A204.1 (cell line): ENCODE measurements around the gene MEF2B.
"Not testable (repeated sequence)": the region's sequence is repeated elsewhere in the genome, so short reads cannot be mapped to it uniquely, and the experiment has no call there.

Source experiments
- FAIRE-seq: peaks from 2 replicates; lab custom pipeline; 2012; peaks lifted over from hg19 to GRCh38; lab: Jason Lieb, UNC

The MEF2B gene

GRCh38 chr19:19155495-19156219, 14.4 kb downstream of the MEF2B start:
- FAIRE-seq = no peak

GRCh38 chr19:19154768-19155494, 15.1 kb downstream of the MEF2B start:
- no peak for FAIRE-seq

- no peak for FAIRE-seq
Observed at GRCh38 chr19:19152668-19153384, 17.2 kb downstream of the MEF2B start.

GRCh38 chr19:19151418-19151817, 18.6 kb downstream of the MEF2B start:
- no peak for FAIRE-seq

- no peak for FAIRE-seq
Observed at GRCh38 chr19:19149435-19149834, 20.6 kb downstream of the MEF2B start.

GRCh38 chr19:19148504-19148903, 21.6 kb downstream of the MEF2B start:
- FAIRE-seq = not testable (repeated sequence)

- no peak for FAIRE-seq
Observed at GRCh38 chr19:19147344-19147743, 22.7 kb downstream of the MEF2B start.

- no peak for FAIRE-seq
Observed at GRCh38 chr19:19146865-19147264, 23.2 kb downstream of the MEF2B start.

GRCh38 chr19:19145684-19146608, 24.1 kb downstream of the MEF2B start:
- no peak for FAIRE-seq

- no peak for FAIRE-seq
Observed at GRCh38 chr19:19145281-19145680, 24.8 kb downstream of the MEF2B start.

- FAIRE-seq = no peak
Observed at GRCh38 chr19:19142347-19142746, 27.7 kb downstream of the MEF2B start.

- FAIRE-seq = no peak
Observed at GRCh38 chr19:19140476-19140875, 29.6 kb downstream of the MEF2B start.

- FAIRE-seq = no peak
Observed at GRCh38 chr19:19139876-19140229, 30.2 kb downstream of the MEF2B start.

GRCh38 chr19:19138109-19138981, 31.7 kb downstream of the MEF2B start, which contains the start of gene TMEM161A:
TSS of gene TMEM161A (minus strand) at chr19:19138478. CDS start at chr19:19138428, 50 bp downstream.
- FAIRE-seq = peak; percentile 81

GRCh38 chr19:19137556-19138108, 32.4 kb downstream of the MEF2B start:
- FAIRE-seq = no peak

- not testable (repeated sequence) for FAIRE-seq
Observed at GRCh38 chr19:19135713-19136112, 34.4 kb downstream of the MEF2B start.

- FAIRE-seq = no peak
Observed at GRCh38 chr19:19134687-19135158, 35.3 kb downstream of the MEF2B start.

- FAIRE-seq = no peak
Observed at GRCh38 chr19:19133985-19134384, 36.1 kb downstream of the MEF2B start.

- no peak for FAIRE-seq
Observed at GRCh38 chr19:19132912-19133311, 37.2 kb downstream of the MEF2B start.

GRCh38 chr19:19131989-19132388, 38.1 kb downstream of the MEF2B start:
- FAIRE-seq = no peak

GRCh38 chr19:19126102-19126501, 44.0 kb downstream of the MEF2B start:
- no peak for FAIRE-seq
